HepG2 (cell line): ENCODE results near the gene GPR31. TPM values are rescaled to one million over a fixed set of nuclear protein-coding genes. Genes with fewer than 3 reads are reported as not detected.

Source experiments
- polyA plus RNA-seq, 8 experiments: library from polyadenylated mRNA; depleted of rRNA in 3 of 8; stranded (reverse) in 7 of 8; unstranded in 1 of 8; fragments of >200 nt; fragmentation: Illumina TruSeq in 4 of 8; extraction: Trizol in 4 of 8; gene quantifications; 2 replicates each; pipeline versions ENCODE4 v1.2.1 to v1.2.3, GENCODE V29; 2011 to 2016; ENCODE audit warnings: low read depth in 4 of 8, missing spikeins in 1 of 8, mixed read lengths in 1 of 8; ENCODE audit not compliant: insufficient read depth in 1 of 8
- total RNA-seq, 5 experiments: library from RNA; depleted of rRNA; stranded (reverse); fragments of >200 nt; fragmentation: Illumina TruSeq; extraction: Trizol; gene quantifications; 2 replicates each; pipeline ENCODE4 v1.2.3, GENCODE V29; 2016; ENCODE audit warnings: low read depth in 1 of 5

GPR31 gene
- total and polyA plus RNA-seq, 2 of the 13 experiments (the other 11 are each of a cell fraction or from before 2014, with no cell fraction given) = not detected

Other genes with a start within 250 kb of the GPR31 start
- 22.4 and 44.6 TPM in 2 replicates for gene RNASET2, start 201.4 kb downstream of the GPR31 start, total RNA-seq (2016; rRNA removed; fragmentation: Illumina TruSeq; extraction: Trizol)
- 597 and 696 TPM in 2 replicates for gene RNASET2, start 201.4 kb downstream of the GPR31 start, polyA plus RNA-seq (2011; rRNA removed)
- gene CEP43, start 158.6 kb downstream of the GPR31 start, total RNA-seq (2016; rRNA removed; fragmentation: Illumina TruSeq; extraction: Trizol) = 73.9 and 88.4 TPM in 2 replicates
- 20.7 and 29.3 TPM in 2 replicates for gene CEP43, start 158.6 kb downstream of the GPR31 start, polyA plus RNA-seq (2011; rRNA removed)
- gene CCR6, start 34.9 kb downstream of the GPR31 start, total RNA-seq (2016; rRNA removed; fragmentation: Illumina TruSeq; extraction: Trizol) = 4.2 and 4.5 TPM in 2 replicates
- 8.7 and 11.3 TPM in 2 replicates for gene CCR6, start 34.9 kb downstream of the GPR31 start, polyA plus RNA-seq (2011; rRNA removed)
- 8.3 and 11.0 TPM in 2 replicates for gene UNC93A, start 133.3 kb upstream of the GPR31 start, total RNA-seq (2016; rRNA removed; fragmentation: Illumina TruSeq; extraction: Trizol)
- gene UNC93A, start 133.3 kb upstream of the GPR31 start, polyA plus RNA-seq (2011; rRNA removed) = 32.4 and 42.7 TPM in 2 replicates
- not detected in 2 replicates for gene TTLL2, start 167.1 kb upstream of the GPR31 start, total RNA-seq (2016; rRNA removed; fragmentation: Illumina TruSeq; extraction: Trizol)
- 0.03 TPM in 1 of 2 replicates, not detected in the other for gene TTLL2, start 167.1 kb upstream of the GPR31 start, polyA plus RNA-seq (2011; rRNA removed)